ENCODE measurements around the gene ZNF367. TPM values are rescaled to one million over a fixed set of nuclear protein-coding genes. Genes with fewer than 3 reads are reported as not detected.

Gene ZNF367
- polyA plus RNA-seq, 3 donors, result 0.22 to 0.71 (median 0.51) TPM

- 86 to 88% (median 87%) methylated on average over 8 of the region's 8 CpGs for WGBS, 3 donors
- no peak overlapping the region for H3K27ac ChIP-seq (ENCODE audit: low read depth, low read length)
Observed at GRCh38 chr9:96412174-96412913, 5.8 kb downstream of the ZNF367 start.

- no peak overlapping the region for H3K27ac ChIP-seq (ENCODE audit: low read depth, low read length)
- WGBS, 3 donors, result 94 to 97% (median 96%) methylated on average over 5 of the region's 5 CpGs
Observed at GRCh38 chr9:96411129-96411838, 6.9 kb downstream of the ZNF367 start.

- 77 to 81% (median 79%) methylated on average over 9 of the region's 9 CpGs for WGBS, 3 donors
- H3K27ac ChIP-seq (ENCODE audit: low read depth, low read length), result no peak overlapping the region
Observed at GRCh38 chr9:96408409-96409280, 9.5 kb downstream of the ZNF367 start.

GRCh38 chr9:96400132-96400910 is 17.8 kb downstream of the ZNF367 start:
- no peak overlapping the region for H3K27ac ChIP-seq (ENCODE audit: low read depth, low read length)

- WGBS, 3 donors, result 88 to 98% (median 91%) methylated on average over 3 of the region's 3 CpGs
- no peak overlapping the region for H3K27ac ChIP-seq (ENCODE audit: low read depth, low read length)
Observed at GRCh38 chr9:96399325-96399633, 18.9 kb downstream of the ZNF367 start.

- WGBS, 3 donors, result 51 to 82% (median 56%) methylated on average over 3 of the region's 3 CpGs
Observed at GRCh38 chr9:96398582-96399324, 19.4 kb downstream of the ZNF367 start.

GRCh38 chr9:96395964-96396363 is 22.2 kb downstream of the ZNF367 start:
- 97% methylated on average over 2 of the region's 2 CpGs for WGBS, 3 donors
- H3K27ac ChIP-seq (ENCODE audit: low read depth, low read length), result no peak overlapping the region

More at GRCh38 chr9:96398582-96399324, 19.4 kb downstream of the ZNF367 start:
- no peak overlapping the region for H3K27ac ChIP-seq (ENCODE audit: low read depth, low read length)

GRCh38 chr9:96394832-96395496 is 23.2 kb downstream of the ZNF367 start:
- H3K27ac ChIP-seq (ENCODE audit: low read depth, low read length), result no peak overlapping the region
- 95 to 97% (median 95%) methylated on average over 6 of the region's 6 CpGs for WGBS, 3 donors

GRCh38 chr9:96392263-96392662 is 25.9 kb downstream of the ZNF367 start:
- no peak overlapping the region for H3K27ac ChIP-seq (ENCODE audit: low read depth, low read length)
- 96% methylated on average over 12 of the region's 12 CpGs for WGBS, 3 donors

- 25 to 84% (median 83%) methylated on average over 5 of the region's 5 CpGs for WGBS, 3 donors
- H3K27ac ChIP-seq (ENCODE audit: low read depth, low read length), result no peak overlapping the region
Observed at GRCh38 chr9:96391021-96391765, 27.0 kb downstream of the ZNF367 start.

- 95 to 96% (median 95%) methylated on average over 11 of the region's 11 CpGs for WGBS, 3 donors
Observed at GRCh38 chr9:96388144-96388543, 30.0 kb downstream of the ZNF367 start.

GRCh38 chr9:96386157-96386556 is 32.0 kb downstream of the ZNF367 start:
- H3K27ac ChIP-seq (ENCODE audit: low read depth, low read length), result no peak overlapping the region

More at GRCh38 chr9:96388144-96388543, 30.0 kb downstream of the ZNF367 start:
- H3K27ac ChIP-seq (ENCODE audit: low read depth, low read length), result no peak overlapping the region

GRCh38 chr9:96383165-96383942 is 34.8 kb downstream of the ZNF367 start, which contains the start of gene SLC35D2:
Gene SLC35D2, minus strand, starts transcription at chr9:96383711. Its CDS starts 77 bp downstream, at chr9:96383634.
- 1 to 2% (median 1%) methylated on average over 57 to 73 of the region's 73 CpGs for WGBS, 3 donors
- no peak within 1 kb of the TSS for H3K27ac ChIP-seq (ENCODE audit: low read depth, low read length)

GRCh38 chr9:96382839-96383164 is 35.4 kb downstream of the ZNF367 start:
- 12 to 40% (median 39%) methylated on average over 7 of the region's 7 CpGs for WGBS, 3 donors
- no peak overlapping the region for H3K27ac ChIP-seq (ENCODE audit: low read depth, low read length)

- WGBS, 3 donors, result 59 to 75% (median 73%) methylated on average over 2 of the region's 2 CpGs
- H3K27ac ChIP-seq (ENCODE audit: low read depth, low read length), result no peak overlapping the region
Observed at GRCh38 chr9:96382175-96382574, 36.0 kb downstream of the ZNF367 start.

GRCh38 chr9:96381696-96382095 is 36.5 kb downstream of the ZNF367 start:
- 68 to 88% (median 88%) methylated on average over 4 of the region's 4 CpGs for WGBS, 3 donors
- H3K27ac ChIP-seq (ENCODE audit: low read depth, low read length), result no peak overlapping the region
